HG03460 (cell line): ENCODE measurements around the gene USP6NL.
"Not testable (repeated sequence)": the region's sequence is repeated elsewhere in the genome, so short reads cannot be mapped to it uniquely, and the experiment has no call there.

Experiments
- ATAC-seq: cut with Tn5 transposase; IDR thresholded peaks from one replicate; pipeline ENCODE4 v1.9.1; 2021; ENCODE audit not compliant: unreplicated experiment

USP6NL gene

DNA sequence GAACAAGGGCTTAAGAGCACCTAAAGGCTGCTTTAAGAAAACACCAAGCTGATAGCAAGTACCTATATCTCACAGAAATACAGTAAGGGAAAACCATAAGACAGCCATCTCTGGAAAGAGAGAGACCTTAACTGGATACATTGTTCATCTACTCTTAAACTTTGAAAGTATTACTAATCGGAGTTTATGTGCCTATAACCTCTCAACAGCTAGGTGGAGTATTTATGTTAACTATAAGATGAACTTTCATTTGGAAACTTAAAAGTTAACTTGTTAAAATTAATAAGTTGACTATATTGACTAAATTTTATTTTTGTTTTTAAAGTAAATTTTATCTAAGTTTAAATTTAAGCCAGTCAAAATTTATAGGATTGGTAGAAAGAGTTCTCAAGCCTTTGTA lies 90.6 kb downstream of the USP6NL start:
- ATAC-seq = no peak

DNA sequence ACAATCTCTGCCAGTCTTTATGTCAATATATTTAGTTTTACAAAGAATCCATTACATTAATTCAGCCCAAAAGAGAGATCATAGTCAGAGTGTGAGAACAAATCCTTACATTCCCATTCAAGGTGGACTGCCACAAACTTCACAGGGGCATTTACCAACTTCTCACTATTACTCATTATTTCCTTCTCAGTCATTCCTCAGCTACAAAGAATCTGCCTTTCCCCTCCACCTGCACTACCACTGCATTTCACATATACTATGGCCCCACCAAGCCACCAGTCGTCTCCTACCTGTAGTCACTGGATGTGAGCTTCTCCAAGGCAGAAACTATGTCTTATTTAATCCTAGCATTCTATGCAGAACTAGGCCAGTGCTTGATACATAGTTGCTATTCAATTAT lies 94.3 kb downstream of the USP6NL start:
- ATAC-seq = peak; percentile 46

DNA sequence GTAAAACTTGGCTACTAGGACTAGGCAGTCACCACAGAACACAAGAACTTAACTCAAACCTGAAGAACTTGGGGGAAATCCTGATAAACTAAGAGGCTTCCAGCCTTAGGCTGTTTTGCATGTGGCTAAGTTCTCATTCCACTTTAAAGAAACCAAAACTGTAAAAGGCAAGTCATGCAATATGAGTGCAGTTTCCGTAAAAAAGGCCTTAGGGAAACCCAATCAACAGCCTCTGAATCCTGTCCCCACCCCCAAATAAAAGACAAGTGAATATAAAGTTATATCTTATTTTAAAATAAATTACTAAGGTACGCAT lies 95.1 kb downstream of the USP6NL start:
- ATAC-seq = peak; percentile 62

DNA sequence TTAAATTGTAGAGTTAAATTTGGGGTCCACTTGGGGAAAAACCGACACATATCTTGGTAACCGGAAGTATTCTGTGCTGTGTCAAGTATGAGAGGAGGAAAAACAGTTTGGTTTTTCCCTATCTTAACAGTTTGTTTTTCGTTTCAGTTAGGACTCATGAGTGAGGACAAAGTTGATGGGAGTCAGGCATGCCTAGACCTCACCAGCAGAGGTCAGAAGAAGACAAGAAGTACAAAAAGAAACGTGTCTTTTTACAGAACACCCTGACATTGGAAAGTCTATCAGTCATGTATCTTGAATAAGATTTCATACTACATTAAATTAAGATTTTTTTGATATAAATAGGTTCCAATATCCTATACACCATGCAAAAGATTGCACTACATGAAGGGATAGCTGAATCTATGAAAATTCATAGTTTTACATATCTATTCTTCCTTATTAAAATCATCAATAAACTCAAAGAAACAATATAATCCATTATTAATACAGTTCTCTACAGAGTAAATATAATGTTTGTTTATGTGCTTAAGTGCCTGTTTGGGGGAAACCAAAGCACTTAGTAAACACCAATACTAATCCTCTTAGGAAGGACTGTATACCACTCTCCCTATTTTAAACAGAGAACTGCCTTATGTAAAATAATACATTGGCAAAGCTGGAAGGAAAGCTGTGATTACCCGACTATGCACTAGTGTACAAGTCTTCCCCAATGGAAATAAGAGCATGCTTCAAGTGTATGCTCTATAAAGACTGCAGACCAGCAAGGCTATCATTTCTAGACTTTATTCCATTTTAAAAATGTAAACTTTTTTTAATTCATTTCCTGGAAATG lies 95.6 kb downstream of the USP6NL start:
- peak; percentile 50 for ATAC-seq

DNA sequence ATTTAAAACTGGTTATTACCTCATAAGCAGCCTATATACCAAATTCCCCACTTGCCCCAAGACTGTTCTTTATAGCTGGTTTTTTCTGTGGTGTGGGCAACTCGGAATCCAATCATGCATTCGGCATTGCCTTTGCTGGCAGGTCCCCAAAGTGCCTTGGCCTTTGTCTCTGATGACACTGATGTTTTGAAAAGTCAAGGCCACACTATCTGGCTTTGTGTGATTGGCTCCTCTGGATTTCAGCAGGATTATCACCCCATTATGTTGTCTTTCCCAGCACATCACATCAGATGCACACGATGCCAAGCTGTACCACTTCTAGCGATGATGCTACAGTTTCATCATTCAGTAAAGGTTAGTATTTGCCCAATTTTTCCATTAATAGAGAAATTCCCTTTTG lies 97.7 kb downstream of the USP6NL start:
- no peak for ATAC-seq

DNA sequence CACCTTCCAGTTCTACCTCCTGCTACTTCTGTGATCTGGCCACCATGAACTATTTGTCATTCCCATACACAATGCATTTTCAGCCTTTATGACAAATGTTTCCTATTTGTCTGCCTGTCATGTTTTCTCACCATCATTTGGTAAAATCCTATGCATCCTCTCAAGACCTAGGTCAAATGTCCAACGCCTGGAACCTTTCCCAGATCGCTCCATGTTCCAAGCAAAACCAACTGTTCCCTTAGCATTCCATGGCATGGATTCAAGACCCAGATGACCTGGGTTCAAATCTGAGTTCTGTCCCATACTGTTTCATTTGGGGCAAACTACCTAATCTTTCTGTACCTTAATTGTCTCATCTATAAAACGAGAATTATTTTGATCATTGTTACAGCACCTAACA lies 98.9 kb downstream of the USP6NL start:
- no peak for ATAC-seq

DNA sequence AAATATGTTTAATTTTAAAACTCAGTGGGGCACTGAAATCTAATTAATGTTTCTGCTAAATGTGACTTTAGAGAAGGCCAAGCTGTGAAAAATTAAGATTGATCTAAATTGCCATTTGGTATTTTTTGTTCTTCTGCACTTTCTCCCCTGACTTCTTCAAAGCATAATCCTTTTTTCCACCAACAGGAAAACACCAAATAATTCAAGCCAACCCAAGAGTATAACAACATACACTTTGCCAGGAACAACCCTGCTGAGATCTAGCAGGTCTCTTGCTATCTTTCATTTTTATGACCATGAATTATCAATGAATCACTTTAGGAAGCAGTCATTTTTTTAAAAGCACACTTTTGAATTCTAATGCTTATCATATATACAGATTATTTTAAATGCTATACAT lies 100.1 kb downstream of the USP6NL start:
- no peak for ATAC-seq

DNA sequence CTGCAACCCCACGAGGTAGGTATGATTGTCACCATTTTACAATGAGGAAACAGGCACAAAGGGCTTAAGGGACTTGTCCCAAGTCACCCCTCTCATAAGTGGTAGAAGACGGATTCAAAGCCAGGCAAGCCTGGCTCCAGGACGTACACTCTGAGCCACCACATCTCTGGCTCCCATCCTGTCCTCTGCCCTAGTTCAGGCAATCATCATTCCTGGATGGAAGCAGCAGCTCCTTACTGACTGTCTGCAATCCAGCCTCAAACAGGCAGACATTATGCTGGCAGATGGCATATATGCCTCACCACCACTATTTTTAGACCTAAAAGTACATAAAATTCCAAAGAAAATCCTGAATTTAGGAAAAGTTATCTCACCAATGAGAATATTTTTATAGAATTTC lies 100.7 kb downstream of the USP6NL start:
- ATAC-seq = no peak

DNA sequence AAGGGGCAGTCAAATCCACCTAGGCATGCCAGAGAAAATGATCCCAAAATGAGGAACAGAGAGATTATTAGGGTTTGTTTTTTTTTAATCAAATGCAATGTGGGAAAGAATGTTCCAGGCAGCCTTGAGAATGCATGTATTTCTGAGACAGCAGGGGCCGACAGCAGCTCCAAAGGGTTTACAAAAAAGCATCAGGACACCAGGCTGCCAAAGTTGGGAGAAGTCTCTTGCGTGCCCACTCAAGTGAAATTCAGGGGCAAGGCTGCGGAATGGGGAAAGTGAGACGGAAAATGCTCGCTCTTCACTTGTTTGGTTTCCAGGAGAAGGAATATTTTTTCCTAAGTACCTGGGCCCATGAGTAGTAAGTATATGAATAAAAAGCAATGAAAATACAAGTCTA lies 101.2 kb downstream of the USP6NL start:
- ATAC-seq = no peak

DNA sequence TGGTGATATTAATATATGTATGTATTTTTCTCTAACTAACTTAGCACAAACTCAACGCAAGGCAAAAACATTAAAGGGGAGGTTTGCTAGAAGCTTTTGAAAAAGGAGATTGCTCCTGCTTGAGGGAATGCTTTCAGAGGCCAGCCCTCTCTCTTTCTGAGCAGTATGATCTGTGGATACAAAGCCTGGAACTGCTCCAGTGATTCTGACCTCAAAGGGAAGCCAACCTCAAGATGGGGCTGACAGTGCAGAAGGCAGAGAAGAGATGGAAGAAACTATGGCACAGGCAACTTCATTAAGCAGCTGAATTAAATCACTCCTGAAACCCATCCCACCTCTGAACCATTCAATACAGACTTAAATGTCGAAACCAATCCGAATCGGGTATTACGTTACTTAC lies 102.4 kb downstream of the USP6NL start:
- ATAC-seq = no peak

DNA sequence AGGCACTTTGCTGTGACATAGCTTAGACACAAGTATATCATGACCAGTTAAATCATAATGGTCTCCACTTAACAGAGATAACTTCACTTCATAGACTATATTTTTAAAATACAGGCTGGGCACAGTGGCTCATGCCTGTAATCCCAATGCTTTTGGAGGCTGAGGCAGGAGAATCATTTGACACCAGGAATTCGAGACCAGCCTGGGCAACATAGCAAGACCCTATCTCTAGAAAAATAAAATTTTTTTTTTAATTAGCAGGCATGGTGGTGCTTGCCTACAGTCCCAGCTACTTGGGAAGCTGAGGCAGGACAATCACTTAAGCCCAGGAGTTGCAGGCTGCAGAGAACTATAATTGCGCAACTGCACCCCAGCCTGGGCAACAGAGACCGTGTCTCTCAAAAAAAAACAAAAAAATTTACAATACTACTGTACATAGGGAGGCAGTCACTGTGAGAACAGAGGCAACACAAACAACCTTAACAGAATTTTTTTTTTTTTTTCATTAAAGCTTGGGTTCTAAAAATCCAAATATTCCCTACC lies 105.1 kb downstream of the USP6NL start:
- ATAC-seq = no peak

DNA sequence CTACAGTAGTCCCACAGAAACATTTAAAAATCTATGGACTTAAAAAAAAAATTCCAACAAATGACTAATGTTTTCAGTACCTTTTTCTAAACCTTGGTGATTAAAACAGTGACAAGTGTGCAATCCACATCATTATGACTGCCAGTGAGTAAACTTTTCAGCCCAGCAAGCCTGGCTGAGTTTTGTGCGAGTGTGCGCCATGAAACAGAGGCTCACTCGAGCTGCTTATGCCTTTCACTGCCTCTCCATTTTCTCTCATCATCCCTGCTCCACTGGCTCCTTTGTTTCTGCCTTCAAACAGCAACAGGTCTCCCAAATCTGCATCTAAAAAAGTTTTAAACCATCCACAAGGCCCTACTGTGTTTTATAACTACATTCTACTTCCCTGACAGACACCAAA lies 105.8 kb downstream of the USP6NL start:
- ATAC-seq = no peak

DNA sequence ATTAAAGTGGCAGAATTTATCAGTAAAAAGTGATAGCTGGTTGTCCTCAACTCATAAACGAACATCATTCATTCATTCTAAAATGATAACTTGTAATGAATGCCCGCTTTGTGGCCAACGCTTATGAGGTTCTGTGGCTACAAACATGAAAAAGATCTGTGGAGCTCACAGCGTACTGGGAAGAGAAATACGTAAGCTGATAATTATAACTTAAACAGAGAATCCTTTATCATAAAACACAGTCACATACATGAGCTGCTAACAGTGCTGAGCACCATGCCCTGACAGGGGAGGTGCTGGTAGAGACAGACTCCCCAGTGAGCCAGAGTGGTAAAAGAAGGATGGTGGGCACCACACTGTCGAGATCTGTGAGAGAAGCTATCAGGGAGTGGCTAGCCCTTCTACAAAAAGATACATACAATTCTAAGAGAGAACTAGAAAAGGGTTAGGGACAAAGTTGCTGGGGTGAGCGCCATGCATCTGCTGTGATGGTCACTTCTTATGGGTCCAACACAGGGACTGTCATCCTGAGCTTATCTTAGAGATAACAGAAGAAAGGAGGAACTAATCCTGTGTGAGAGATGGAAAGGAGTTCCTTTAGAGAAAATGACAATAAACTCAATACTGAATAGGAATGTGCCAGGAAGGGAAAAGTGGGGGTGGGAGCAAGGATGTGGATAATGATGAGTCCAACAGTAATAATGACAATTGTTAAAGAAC lies 106.7 kb downstream of the USP6NL start:
- no peak for ATAC-seq

DNA sequence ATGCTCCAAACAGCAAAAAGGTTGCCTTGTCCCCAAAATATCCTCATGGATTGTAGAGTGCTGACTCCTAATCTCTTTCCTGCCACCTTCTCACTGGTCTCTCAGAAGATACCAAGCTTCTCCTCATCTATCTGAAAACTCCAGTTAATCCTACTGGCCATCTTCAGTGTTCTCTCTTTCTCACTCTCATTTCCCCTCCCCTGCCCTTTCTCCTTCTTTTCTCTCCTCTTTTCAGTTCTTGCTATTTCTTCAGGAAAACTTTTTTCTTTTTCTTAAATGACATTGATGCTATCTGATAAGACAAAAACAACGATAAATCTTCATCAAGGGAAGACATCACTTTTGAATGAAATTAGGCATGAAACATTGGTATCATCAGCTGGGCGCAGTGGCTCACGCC lies 109.8 kb downstream of the USP6NL start:
- ATAC-seq = no peak

DNA sequence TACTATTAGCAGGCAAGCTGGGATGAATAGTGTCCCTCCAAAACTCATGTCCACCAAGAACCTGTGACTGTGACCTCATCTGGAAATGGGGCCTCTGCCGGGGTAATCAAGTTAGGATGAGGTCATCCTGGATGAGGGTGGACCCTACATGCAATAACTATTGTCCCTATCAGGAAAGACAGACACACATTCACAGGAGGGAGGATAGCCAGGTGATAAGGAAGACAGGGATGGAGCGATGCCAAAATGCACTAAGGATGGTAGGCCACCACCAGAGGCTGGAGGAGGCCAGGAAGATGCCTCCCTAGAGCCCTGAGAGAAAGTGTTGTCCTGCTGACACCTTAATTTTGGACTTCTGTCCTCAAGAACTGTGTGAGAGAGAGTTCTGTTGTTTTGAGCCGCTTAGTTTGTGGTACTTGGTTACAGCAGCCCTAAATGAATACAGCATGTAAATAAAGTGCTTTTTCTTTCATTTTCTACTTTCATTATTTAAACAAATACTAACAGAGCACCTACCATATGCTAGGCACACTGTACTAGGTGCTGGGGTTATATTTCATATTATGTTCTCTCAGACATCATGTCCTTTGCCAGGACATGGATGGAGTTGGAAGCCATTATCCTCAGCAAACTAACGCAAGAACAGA lies 111.9 kb downstream of the USP6NL start:
- ATAC-seq = peak; percentile 70

DNA sequence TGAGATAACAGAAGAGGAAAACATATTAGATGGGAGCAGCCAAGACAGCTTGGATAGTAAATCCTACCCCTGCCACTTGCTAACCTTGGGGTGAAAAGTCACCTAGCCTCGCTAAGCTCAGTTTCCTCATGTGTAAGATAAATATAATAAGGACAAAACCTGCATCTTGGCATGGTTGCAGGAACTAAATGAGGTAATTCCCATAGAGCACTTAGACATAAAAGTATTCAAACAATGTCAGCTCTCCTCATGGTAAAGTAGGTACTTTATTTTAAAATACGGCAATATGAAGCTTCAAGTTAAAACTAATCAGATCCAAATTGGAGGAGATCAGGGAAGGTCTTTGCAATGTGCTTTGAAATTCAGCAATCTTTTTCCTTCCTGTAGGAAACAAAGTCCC lies 113.1 kb downstream of the USP6NL start:
- ATAC-seq = no peak

DNA sequence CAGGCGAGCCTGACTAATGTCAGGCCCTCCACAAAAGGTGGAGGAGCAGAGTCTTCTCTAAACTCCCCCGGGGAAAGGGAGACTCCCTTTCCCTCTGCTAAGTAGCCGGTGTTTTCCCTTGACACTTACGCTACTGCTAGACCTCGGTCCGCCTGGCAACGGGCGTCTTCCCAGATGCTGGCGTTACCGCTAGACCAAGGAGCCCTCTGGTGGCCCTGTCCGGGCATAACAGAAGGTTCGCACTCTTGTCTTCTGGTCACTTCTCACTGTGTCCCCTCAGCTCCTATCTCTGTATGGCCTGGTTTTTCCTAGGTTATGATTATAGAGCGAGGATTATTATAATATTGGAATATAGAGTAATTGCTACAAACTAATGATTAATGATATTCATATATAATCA lies 116.5 kb downstream of the USP6NL start:
- not testable (repeated sequence) for ATAC-seq

DNA sequence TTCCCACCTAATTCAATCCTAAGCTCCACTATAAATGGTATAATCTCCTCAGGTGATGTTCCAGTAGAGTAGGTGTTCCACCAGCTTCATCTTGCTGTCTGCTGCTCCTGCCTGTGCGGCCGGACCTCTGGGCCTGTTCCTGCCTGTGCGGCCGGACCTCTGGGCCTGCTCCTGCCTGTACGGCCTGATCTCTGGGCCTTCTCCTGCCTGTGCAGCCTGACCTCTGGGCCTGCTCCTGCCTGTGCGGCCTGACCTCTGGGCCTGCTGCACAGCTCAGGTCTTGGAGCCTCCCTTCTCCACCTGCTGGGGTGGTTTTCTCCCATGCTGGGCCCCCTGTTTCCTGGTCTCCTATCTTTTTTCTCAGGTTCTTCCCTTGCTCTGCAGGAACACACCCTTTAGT lies 117.8 kb downstream of the USP6NL start:
- no peak for ATAC-seq

DNA sequence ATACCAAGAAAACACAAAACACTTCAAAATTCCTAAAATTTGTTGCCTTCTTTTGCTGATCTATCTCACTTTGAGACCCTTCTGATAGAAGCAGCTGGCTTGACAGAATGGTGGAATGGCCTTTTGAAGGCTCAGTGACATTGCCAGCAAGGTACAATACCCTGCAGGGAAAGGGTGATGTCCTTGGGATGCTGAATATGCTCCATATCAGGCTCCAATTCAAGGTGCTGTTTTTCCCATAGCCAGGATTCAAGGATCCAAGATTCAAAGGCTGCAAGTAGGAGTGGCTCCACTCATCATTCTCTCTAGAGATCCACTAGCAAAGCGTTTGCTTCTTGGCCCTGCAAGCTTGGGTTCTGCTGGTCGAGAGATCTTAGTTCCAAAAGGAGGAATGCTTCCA lies 120.4 kb downstream of the USP6NL start:
- ATAC-seq = no peak

DNA sequence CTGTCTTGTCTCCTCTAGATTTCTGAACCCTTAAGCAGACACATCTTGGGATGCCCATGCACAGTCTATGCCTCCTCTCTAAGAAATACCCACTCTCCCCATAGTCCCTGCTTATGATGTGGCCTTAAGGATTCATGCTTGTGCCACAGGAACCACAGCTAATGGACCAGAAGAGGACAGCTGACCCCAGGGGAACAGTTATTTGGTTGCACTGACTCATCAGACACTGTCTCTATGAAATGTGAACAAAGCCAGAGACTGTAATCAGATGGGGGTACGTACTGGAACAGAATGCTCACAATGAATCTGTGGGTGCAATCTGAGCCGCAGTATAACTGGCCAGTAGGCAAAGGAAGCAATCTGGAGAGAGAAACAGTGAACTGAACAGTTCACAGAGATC lies 121.9 kb downstream of the USP6NL start:
- ATAC-seq = no peak

DNA sequence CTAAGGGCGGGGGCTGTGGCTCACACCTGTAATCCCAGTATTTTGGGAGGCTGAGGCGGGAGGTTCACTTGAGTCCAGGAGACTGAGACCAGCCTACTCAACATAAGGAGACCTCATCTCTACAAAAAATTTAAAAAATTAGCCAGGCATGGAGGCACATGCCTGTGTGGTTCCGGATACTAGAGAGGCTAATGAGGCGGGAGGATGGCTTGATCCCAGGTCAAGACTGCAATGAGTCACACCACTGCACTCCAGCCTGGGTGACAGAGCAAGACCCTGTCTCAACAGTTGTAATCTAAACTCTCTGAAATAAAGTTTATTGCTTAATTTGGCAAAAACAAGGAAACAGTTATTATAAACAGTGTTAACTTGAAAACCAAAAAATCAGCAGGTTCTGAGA lies 123.3 kb downstream of the USP6NL start:
- no peak for ATAC-seq
